Caco-2 (cell line): ENCODE results near the gene NDEL1. TPM values are rescaled to one million over a fixed set of nuclear protein-coding genes. Genes with fewer than 3 reads are reported as not detected.

ENCODE experiments used
- BruUV-seq: library from RNA; stranded (reverse); fragments of 400-500 nt; replicated peaks from 2 replicates; lab custom pipeline; 2021; lab: Mats Ljungman, UMichigan
- CTCF ChIA-PET: fragments of 300-600 bp; sonication (Branson Sonifier 250); formaldehyde crosslinking; loops from one replicate; lab custom pipeline; 2022; ENCODE audit warnings: antibody characterized with exemption; lab: Charles Lee
- POLR2A ChIA-PET: fragments of 300-600 bp; sonication (Branson Sonifier 250); formaldehyde crosslinking; loops from one replicate; lab custom pipeline; 2022; ENCODE audit warnings: antibody characterized with exemption; lab: Charles Lee
- DNase-seq, 2 experiments: peaks; one replicate each; pipeline versions ENCODE4 v3.0.0 to v3.0.0-alpha.2; 2020 to 2022
- H3K27me3 ChIP-seq: replicated peaks from 2 replicates; pipeline ENCODE4 v1.6.0; 2011; ENCODE audit warnings: low read length; ENCODE audit not compliant: control insufficient read depth, insufficient read depth
- H3K36me3 ChIP-seq: 2 replicates; pipeline ENCODE4 v1.5.1; 2011; ENCODE audit warnings: low read length; ENCODE audit not compliant: control insufficient read depth, insufficient read depth
- H3K4me1 ChIP-seq: fragments of 250-450 bp; sonication (Bioruptor Pico); 2 replicates; pipeline ENCODE4 v1.5.1; 2020; ENCODE audit warnings: mild to moderate bottlenecking
- H3K4me3 ChIP-seq: 2 replicates; pipeline ENCODE4 v1.5.1; 2011; ENCODE audit warnings: low read depth, mild to moderate bottlenecking, control low read depth, low read length
- H3K9me3 ChIP-seq: fragments of 250-450 bp; sonication (Bioruptor Pico); 2 replicates; pipeline ENCODE4 v1.5.1; 2020; ENCODE audit warnings: mild to moderate bottlenecking, moderate library complexity
- H3K27ac Mint-ChIP-seq: one replicate; pipeline ENCODE4 v1.8.0; 2022; ENCODE audit warnings: mixed read lengths; ENCODE audit not compliant: unreplicated experiment
- H3K27me3 Mint-ChIP-seq: one replicate; pipeline ENCODE4 v1.8.0; 2022; ENCODE audit warnings: mixed read lengths; ENCODE audit not compliant: insufficient read depth, unreplicated experiment
- H3K36me3 Mint-ChIP-seq: one replicate; pipeline ENCODE4 v1.8.0; 2022; ENCODE audit warnings: mild to moderate bottlenecking, mixed read lengths; ENCODE audit not compliant: insufficient read depth, unreplicated experiment
- H3K4me1 Mint-ChIP-seq: one replicate; pipeline ENCODE4 v1.8.0; 2022; ENCODE audit warnings: low read depth, mixed read lengths; ENCODE audit not compliant: unreplicated experiment
- H3K4me3 Mint-ChIP-seq: one replicate; pipeline ENCODE4 v1.8.0; 2022; ENCODE audit warnings: mild to moderate bottlenecking, moderate library complexity, mixed read lengths; ENCODE audit not compliant: unreplicated experiment
- H3K9me3 Mint-ChIP-seq: one replicate; pipeline ENCODE4 v1.8.0; 2022; ENCODE audit warnings: mixed read lengths; ENCODE audit not compliant: unreplicated experiment
- intact Hi-C: fragments of 100-400 bp; cut with micrococcal nuclease; formaldehyde crosslinking; loops from one replicate; pipeline ENCODE4 v1.10.0; 2022; ENCODE audit not compliant: unreplicated experiment
- total RNA-seq: library from RNA; stranded (reverse); gene quantifications from 2 replicates; pipeline ENCODE4 v1.2.3, GENCODE V29; 2022
- TF ChIP-seq, protein P1 (sequence below), 2 experiments: fragments of 200-600 bp in 1 of 2; IDR thresholded peaks; 1 replicate in 1 of 2; 2 replicates in 1 of 2; pipeline versions ENCODE4 v1.5.1 to v1.8.0; 2011 to 2022; ENCODE audit warnings: antibody characterized with exemption in 1 of 2, control low read depth in 1 of 2, inconsistent platforms in 1 of 2, low read depth in 1 of 2, low read length in 1 of 2, mild to moderate bottlenecking in 1 of 2, moderate library complexity in 1 of 2; ENCODE audit not compliant: insufficient read depth in 1 of 2, severe bottlenecking in 1 of 2, unreplicated experiment in 1 of 2

NDEL1 gene
- total RNA-seq, 1 experiment from 2014 or later, result 32.2 TPM

- TF ChIP-seq, protein P1, sequence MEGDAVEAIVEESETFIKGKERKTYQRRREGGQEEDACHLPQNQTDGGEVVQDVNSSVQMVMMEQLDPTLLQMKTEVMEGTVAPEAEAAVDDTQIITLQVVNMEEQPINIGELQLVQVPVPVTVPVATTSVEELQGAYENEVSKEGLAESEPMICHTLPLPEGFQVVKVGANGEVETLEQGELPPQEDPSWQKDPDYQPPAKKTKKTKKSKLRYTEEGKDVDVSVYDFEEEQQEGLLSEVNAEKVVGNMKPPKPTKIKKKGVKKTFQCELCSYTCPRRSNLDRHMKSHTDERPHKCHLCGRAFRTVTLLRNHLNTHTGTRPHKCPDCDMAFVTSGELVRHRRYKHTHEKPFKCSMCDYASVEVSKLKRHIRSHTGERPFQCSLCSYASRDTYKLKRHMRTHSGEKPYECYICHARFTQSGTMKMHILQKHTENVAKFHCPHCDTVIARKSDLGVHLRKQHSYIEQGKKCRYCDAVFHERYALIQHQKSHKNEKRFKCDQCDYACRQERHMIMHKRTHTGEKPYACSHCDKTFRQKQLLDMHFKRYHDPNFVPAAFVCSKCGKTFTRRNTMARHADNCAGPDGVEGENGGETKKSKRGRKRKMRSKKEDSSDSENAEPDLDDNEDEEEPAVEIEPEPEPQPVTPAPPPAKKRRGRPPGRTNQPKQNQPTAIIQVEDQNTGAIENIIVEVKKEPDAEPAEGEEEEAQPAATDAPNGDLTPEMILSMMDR (IDR thresholded peaks at IDR 0.05; ENCODE audit: insufficient read depth in 1 of 2, low read depth in 1 of 2, low read length in 1 of 2, severe bottlenecking in 1 of 2, unreplicated experiment in 1 of 2), result no peak
- H3K4me3 Mint-ChIP-seq, result no peak overlapping the region
- peaks cover 6% of the 10 kb centered on the region for H3K27me3 Mint-ChIP-seq
- no peaks in the 10 kb centered on the region for H3K9me3 Mint-ChIP-seq
- H3K4me1 ChIP-seq, result no peaks in the 10 kb centered on the region
- H3K36me3 Mint-ChIP-seq, result no peaks in the 10 kb centered on the region
- no peak overlapping the region for H3K4me3 ChIP-seq
- CTCF ChIA-PET, result interaction anchor here (1.6 kb wide), 1 partner anchor 10 kb away, joined by 7 read pairs; no protein-coding TSS in a partner anchor
- no peaks in the 10 kb centered on the region for H3K4me1 Mint-ChIP-seq
- BruUV-seq, result no TSS peak
- H3K36me3 ChIP-seq, result no peaks in the 10 kb centered on the region
- no peak overlapping the region for H3K27ac Mint-ChIP-seq
- H3K27me3 ChIP-seq, result no peaks in the 10 kb centered on the region
- intact Hi-C loops, result no loop called here
- DNase-seq, result peak in 1 of 2 experiments; percentile 19
- no peaks in the 10 kb centered on the region for H3K9me3 ChIP-seq
- POLR2A ChIA-PET, result interaction anchor here (0.6 kb wide), 1 partner anchor 15 kb away, joined by 3 read pairs; the partner anchor contains the start of gene NDEL1
Measured at GRCh38 chr17:8420041-8420934, 15.4 kb upstream of the NDEL1 start.

- DNase-seq, result no peak
- Histone ChIP-seq H3K9me3 (no peaks in the 10 kb centered on the region), H3K4me3 (no peak overlapping the region), H3K36me3 (no peaks in the 10 kb centered on the region), H3K27me3 (no peaks in the 10 kb centered on the region), H3K4me1 (no peaks in the 10 kb centered on the region)
- intact Hi-C loops, result no loop called here
- no peak overlapping the region for H3K27ac Mint-ChIP-seq
- BruUV-seq, result no TSS peak
- H3K36me3 Mint-ChIP-seq, result no peaks in the 10 kb centered on the region
- ChIA-PET CTCF (no interaction called here), POLR2A (no interaction called here)
- H3K9me3 Mint-ChIP-seq, result no peaks in the 10 kb centered on the region
- peaks cover 6% of the 10 kb centered on the region for H3K27me3 Mint-ChIP-seq
- no peaks in the 10 kb centered on the region for H3K4me1 Mint-ChIP-seq
- H3K4me3 Mint-ChIP-seq, result no peak overlapping the region
- TF ChIP-seq, protein P1 (IDR thresholded peaks at IDR 0.05; ENCODE audit: insufficient read depth in 1 of 2, low read depth in 1 of 2, low read length in 1 of 2, severe bottlenecking in 1 of 2, unreplicated experiment in 1 of 2), result no peak
Measured at GRCh38 chr17:8421571-8421970, 14.1 kb upstream of the NDEL1 start.

- no peak overlapping the region for H3K27ac Mint-ChIP-seq
- peaks cover 3% of the 10 kb centered on the region for H3K27me3 Mint-ChIP-seq
- H3K4me3 Mint-ChIP-seq, result no peak overlapping the region
- no peak for DNase-seq
- no TSS peak for BruUV-seq
- no peaks in the 10 kb centered on the region for H3K4me1 Mint-ChIP-seq
- no peaks in the 10 kb centered on the region for H3K27me3 ChIP-seq
- CTCF ChIA-PET, result no interaction called here
- TF ChIP-seq, protein P1 (IDR thresholded peaks at IDR 0.05; ENCODE audit: insufficient read depth in 1 of 2, low read depth in 1 of 2, low read length in 1 of 2, severe bottlenecking in 1 of 2, unreplicated experiment in 1 of 2), result no peak
- POLR2A ChIA-PET, result no interaction called here
- no peaks in the 10 kb centered on the region for H3K9me3 ChIP-seq
- no peaks in the 10 kb centered on the region for H3K36me3 ChIP-seq
- no peaks in the 10 kb centered on the region for H3K9me3 Mint-ChIP-seq
- intact Hi-C loops, result no loop called here
- no peaks in the 10 kb centered on the region for H3K4me1 ChIP-seq
- no peaks in the 10 kb centered on the region for H3K36me3 Mint-ChIP-seq
- no peak overlapping the region for H3K4me3 ChIP-seq
Measured at GRCh38 chr17:8426094-8426720, 9.5 kb upstream of the NDEL1 start.
